Esophagus squamous epithelium (tissue), 4 donors: ENCODE measurements around the gene DOCK2.

Experiments used
- CTCF ChIP-seq, 6 experiments: fragments of 450-650 bp in 4 of 6; fragments of 200-600 bp in 2 of 6; sonication (generic) in 2 of 6; IDR thresholded peaks; one replicate each; pipeline ENCODE4 v1.5.1; 2016 to 2019; ENCODE audit warnings: antibody characterized with exemption in 6 of 6, mild to moderate bottlenecking in 4 of 6, moderate library complexity in 4 of 6
- POLR2A ChIP-seq, 4 donors: fragments of 450-650 bp; IDR thresholded peaks; one replicate each; pipeline ENCODE4 v1.6.1; 2017; ENCODE audit warnings: antibody characterized with exemption in 4 of 4, mild to moderate bottlenecking in 4 of 4, moderate library complexity in 3 of 4

DNA sequence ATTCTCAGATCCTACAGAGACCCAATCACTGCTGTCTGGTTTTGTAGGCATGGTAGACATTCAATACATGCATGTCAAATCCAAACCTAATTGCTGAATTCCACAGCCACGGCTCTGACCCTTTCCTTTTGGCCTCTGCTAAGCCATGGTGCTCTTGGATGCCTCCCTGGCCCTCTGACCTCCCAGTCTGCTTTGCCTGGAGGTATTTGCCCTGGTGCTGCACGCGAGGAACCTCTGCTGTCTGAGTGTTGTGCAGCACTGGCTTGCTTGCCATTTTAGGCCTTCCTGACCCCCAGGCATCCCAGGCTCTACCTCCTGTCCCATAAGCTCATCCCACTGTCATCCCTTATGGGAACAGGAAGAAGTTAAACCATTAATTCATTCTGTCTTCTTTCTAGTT lies 60.9 kb downstream of the DOCK2 start:
- TF ChIP-seq CTCF (IDR thresholded peaks at IDR 0.05) (no peak), POLR2A (IDR thresholded peaks at IDR 0.05) (no peak)
